GM19455 (cell line): ENCODE data around the gene BACH1.

Experiments used
- ATAC-seq: cut with Tn5 transposase; IDR thresholded peaks from one replicate; pipeline ENCODE4 v1.9.1; 2021; ENCODE audit not compliant: unreplicated experiment

The BACH1 gene

DNA sequence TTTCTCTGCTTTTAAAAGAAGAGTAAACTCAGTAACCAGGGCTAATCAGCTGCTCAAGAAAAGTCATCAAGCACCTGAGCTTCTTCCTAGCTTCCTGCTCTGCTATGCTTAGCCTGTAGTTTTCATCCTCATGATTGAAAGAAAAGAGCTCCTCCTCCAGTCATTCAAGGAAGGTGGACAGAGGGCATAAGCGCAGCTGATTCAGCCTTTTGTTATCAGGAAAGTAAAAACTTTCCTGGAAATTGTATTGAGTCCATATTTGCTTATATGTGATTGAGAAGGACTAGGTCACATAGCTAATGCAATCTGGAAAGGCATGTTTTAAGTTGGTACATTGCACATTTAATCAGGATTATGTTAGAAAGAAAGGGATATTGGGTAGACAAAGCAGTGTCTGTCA is 8.5 kb upstream of the BACH1 start:
- ATAC-seq, result no peak

DNA sequence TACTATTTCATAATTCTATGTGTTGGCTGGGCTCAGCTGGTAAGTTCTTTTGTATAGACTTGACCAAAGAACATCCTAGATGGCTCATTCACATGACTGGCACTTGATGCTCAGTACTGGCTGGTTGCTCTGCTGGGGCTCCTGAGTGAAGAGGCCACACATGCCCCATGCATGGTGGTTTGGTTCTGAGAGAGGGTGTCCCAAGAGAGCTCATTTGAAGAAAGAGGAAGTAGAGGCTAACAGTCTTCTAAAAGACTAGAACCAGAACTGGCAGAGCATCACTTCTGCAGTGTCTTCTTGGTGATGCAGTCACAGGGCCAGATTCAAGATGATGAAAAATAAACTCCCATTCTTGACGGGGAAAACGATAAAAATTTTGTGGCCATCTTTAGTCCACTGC is 5.2 kb upstream of the BACH1 start:
- peak; percentile 57 for ATAC-seq

DNA sequence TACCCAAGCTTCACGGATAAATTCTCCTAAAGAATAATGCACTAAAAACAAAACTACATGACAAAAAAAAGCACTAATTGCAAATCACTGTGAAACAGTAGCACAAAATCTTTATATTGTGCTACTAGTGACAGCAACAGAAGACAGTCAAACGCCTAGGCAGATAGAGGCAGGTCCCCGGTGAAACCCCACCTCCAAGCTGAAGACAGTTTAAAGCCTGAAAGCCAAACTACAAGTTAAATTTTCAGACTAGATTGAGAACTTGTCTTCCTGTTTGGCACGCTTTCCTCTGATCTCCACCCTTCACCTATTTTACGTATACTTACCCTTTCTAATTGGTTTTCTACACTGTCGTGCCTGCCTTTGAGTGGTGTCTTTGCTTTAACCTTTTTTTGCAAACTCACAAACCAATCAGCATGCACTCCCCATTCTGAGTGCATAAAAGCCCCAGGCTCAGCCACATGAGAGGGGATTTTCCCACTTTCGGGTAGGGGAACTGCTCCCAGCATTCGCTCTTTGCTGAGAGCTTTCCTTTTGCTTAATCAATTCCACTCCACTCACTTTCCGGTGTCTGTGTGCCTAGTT is 3.6 kb upstream of the BACH1 start:
- ATAC-seq, result no peak

DNA sequence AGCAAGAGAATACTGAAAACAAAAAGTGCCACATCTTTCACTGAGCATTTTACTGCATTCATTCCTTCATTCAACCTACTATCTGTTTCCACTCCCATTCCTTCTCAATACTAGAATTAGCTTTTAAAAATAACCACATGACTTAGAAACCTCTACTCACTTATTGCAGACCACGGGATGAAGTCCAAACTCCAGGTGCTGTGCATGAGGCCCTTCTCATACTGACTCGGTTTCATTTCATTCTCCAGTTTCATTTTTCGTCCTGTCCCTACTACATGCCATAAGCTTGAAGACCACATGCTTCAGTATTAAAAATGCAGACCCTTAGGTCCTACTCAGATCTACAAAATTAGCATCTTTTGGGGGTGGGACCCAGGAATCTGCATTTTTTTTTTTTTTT is 2.3 kb upstream of the BACH1 start:
- no peak for ATAC-seq

DNA sequence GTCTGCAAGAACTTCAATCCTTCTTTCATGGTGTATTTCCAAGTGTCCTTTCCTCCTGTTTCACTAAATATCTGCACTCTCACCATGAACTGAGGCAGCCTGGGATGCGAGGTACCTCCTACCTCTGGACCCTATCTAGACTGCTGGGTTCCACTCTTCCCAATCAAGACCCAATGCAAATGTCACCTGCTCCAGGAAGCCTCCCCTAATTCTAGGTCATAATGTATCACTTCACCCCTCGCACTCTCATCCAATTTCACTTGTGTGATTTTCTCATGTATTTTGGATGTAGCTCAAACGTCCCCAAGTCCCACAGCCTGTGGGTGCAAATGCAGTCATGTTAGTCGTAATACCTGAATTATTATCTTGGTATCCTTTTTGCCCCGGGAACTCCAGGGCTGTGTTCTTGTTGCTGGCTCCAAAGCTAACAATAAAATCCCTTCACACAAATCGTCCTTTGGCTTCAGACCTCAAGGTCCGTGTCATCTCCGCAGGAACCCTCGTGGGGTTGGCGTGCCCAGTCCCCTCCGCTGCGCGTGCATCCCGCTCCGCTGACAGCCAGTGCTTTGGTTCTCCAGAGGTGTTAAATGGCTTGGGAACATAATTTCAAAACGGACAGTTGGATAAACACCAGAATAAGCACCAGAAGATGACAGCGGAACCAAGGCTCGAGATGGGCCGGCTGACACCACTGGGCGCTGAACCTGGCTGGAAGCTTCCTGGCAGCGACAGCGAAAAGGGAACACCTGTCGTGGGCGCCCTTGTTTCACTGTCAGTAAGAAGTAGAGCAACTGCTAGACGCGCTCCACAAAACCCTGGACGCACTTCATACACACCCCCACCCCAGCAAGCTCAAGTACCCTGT is 1.0 kb upstream of the BACH1 start:
- ATAC-seq, result no peak

DNA sequence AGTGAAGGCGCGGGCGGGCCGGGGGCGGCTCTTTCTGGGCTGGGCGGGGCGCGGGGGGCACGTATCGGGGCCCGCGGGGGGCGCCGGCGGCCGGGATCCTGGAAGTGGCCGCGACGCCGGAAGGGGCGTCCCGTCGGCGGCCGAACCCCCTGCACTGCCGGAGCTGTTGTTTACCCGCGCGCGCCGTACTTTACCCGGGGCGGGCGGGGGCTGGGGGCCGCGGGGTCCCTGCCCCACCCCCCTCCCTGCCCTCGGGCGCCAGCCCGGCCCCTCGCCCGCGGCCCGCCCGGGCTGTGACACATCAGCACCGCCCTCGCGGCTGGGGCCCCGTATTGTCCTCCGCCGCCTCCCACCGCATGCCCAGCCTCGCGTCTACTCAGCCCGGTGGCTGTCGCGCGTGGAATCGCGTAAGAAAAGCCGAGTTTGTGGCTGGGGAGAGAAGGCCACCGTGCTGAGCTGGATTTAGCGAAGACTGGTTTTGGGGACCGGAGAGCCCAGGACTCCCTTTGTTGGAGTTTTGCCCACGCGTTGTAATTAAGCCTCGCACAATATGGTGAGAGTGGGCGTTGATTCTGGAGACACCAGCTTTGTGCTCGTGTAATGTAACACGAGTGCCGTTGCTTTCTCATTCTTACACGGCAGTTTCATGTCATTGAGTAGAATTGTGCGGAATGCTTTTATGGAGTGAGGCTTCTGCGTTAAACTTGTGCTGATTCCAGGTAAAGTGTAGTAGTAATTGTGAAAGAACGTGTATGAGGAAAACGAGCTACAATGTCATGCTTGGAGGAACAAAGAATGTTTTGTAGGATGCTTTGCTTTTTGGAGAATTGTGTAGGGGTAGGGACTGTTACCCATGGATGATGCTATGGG is 559 bp downstream of the BACH1 start:
- ATAC-seq, result peak; percentile 31

DNA sequence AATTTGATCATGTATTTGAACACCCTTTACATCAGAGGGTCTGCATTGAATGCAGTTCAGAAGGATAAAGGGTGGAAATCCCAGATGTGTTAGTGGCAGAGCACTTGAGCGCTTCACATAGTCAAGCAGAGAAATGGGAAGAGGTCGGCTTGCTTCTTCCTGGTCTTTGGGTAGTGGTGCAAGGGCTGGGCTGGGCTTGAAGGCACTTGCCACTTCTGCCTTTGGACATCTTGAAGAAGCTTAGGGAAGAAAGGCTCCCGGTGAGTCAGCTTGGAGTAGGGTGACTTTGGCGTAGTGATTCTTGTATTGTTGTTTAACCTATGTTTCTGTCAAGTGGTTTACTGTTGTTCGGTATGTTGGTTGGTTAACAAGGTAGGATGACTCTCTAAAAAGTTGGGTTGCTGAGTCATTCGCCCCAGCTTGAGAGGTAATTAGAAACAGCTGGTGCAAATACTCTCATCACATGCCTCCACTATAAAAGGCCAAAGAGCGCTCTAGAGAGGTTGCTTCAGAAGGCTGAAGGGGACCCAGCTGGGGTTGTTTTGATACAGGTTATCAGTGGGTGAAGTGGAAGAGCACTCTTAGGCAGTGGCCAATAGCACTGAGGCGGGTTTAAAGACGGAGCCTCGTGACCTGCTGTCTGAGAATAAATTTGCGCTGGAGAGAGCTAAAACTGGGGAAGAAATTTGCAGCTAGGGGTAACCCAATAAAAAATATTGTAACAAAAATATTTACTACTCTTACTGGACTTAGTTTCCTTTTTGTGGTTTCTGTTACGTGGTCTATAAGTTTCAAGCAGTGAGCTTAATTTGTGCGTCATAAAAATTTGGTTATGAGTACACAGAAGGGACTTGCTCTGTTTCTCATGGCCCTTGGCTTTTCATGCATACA is 1.4 kb downstream of the BACH1 start:
- peak; percentile 62 for ATAC-seq

DNA sequence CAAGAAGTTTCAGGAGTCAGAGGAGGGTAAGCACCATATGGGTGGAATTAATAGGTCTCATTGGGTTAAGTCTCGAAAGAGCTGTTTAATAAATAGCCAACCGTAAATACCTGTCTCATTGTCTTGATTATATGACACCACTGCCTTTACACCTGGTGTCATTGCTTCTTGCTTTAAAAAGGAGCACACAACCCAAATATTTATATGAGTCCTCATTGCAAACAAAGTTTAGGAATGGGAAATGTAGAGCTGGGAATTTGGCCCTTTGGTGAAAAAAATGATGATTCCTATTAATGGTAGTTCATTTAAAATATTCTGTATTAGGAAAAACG is 2.1 kb downstream of the BACH1 start:
- ATAC-seq, result no peak

DNA sequence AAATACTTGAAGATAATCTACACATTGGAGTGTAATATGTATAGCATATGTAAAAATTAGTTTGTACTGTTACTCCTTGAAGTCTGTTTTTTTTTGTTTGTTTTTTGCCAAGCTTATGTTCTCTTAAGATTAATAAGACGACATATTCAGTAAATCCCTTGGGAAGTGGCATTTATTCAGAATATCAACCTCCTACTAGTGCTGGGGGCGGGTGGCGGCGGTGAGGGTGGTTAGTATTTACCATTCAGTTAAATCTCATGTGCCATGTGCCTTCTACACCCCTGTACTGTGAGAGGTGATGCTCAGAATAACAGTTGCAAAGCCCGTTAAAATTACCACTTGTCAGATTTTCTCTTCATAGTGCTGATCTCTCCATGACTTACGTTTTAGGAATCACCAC is 3.0 kb downstream of the BACH1 start:
- ATAC-seq, result no peak

DNA sequence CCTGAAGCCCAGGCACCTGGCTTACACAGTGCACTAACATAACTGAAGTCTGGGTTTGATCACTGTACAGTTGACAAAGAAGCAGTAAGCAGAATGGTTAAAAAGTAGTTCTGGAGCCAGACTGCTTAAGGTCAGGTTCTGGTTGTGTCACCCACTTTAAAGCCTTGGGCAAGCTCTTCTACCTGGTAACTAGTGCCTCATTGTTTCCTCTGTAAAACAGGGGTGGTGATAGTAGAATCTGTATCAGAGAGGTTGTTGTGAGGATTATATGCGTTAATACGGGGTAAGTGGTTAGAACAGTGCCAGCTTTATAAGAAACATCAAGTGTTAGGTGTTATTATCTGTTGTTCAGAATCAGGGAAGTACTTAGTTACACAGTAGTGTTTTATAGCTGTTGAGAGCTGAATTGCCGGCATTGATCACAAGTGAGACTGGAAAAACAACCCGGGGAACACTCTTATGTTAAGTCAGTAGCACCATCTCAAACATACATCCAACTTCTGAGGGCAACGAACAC is 3.7 kb downstream of the BACH1 start:
- no peak for ATAC-seq

DNA sequence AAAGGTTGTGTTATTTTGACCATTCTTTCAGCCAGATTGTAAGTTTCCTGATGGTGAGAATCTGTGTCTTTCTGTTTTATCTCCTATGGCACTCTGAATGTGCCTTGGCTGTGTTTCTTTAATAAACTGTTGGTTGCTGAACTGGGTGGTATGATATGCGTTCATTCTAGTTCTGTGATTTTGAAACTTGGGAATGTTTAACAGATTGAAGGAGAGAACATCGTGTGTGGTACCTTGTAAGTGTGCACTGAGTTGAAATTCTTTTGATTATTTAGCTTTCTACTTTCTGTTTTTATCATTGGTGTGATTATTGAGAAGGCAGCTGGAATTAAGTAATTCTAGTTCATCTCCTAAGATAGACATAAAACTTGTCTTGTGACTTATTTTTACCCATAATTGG is 4.6 kb downstream of the BACH1 start:
- no peak for ATAC-seq

DNA sequence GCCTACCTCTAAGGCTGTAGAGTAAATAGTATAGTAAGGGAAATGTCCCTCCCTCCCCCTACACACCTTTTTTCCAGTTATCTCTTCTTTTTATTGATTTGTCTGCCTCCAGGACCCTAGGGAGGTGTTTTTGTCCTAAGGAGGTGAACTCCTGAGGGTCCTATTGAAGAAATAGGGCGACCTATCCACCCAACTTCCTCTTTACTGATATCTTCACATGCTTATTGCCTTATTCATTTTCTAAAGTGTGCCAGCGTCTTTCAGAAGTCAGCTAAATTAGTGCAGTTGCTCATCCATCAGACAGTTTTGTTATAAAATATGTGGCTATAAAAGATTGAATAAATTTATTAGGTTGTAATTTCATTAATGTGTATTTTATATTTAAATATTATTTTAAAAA is 5.9 kb downstream of the BACH1 start:
- no peak for ATAC-seq

DNA sequence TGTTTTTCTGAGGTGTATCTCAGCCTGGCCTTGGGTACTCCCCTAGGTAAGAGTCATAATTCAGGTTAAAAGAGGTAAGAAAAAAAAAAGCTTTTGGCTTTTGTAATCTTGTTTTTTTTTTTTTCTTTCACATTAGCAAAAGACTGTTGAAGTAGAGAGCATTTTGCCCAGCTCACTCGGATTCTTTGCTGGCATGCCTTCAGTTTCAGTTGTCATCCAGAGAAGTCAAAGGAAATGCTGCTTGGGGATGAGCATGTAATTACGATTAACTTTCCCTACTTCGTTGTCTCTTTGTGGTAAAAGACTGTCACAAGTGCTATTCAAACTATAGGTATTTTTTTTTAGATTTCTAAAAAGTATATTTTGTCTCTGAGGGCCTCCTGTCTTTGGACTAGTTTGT is 6.3 kb downstream of the BACH1 start:
- ATAC-seq, result no peak

DNA sequence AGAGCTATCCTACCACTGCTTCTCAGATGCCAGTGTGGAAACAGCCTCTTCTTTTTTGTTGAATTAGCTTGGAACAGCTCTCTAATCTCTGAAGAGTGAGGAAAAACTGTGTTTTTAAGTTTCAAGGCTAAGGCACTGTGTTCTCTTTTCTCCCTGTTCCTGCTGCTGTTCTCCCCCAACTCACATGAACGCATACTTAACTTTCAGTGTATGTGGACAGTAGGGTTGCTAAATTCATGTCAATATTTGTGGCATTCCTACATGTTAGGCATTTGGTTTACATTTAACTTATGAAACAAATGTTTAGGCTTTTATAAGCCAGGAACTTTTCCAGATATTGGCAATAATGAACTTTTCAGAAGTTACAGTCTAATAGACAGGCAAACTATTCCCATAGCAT is 6.8 kb downstream of the BACH1 start:
- ATAC-seq, result no peak

DNA sequence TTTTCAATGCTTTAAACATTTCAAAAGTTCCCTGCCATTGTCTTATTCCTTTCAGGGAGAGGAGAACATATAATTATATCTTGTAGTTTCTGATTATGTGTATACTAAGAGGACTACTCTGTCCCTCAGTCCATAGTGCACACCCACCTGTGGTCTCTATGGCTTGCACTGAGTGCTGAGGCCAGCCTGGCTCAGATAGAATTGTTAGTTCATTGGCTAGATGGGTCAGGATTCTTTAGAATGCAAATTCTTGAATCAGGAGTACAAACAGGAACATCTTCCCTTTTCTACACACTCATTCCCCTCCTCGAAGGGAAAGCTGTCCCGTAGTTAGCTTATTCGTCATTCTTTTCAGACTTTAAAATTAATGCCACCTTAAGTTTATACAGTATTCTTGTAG is 8.2 kb downstream of the BACH1 start:
- ATAC-seq, result no peak

DNA sequence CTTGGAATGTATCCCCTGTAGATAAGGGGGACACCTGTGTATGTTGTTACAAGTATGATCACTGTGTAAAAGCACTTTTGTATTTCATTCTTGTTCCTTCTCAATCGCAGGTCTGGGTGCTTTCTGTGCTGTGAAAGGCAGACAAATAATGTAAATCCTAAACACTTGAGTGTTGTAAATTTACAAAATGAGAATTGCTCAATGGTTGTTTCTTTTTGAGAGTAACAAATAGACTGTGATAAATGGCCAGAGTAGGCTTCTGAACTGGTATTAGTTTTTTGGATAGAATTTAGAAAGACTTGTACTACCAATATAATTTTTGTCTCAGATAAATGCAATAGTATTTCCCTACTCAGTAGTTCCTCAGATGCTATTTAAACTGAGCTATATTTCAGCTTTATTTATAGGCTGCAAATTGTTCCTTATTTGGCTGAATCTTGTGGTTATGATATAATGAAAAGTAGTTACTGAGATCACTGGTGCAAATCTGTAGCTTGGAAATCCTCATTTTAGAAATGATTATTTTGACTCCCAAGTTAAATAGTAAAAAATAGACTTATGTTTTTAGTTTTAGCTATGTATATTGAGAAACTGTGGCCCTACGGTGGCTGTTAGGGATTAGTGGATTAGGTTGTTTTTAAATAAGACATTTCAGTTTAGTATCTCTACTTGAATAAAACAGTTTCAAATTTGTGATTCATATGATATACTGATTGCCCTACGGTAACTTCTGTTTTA is 9.2 kb downstream of the BACH1 start:
- no peak for ATAC-seq

DNA sequence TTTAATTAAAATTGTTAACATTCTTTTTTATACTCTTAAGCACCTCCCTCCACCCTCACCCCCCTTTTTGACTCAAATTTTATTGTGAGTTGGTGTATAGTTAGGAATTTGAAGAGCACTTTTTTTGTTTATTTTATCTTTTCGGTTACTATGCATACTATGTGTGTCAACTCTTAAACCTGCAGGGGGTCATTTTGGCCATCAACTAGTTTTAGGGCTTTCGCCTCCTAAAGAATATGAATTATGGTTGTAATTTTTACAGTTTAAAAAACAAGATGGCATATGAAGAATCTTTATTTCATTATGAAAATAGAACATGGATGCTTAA is 9.7 kb downstream of the BACH1 start:
- ATAC-seq, result no peak

DNA sequence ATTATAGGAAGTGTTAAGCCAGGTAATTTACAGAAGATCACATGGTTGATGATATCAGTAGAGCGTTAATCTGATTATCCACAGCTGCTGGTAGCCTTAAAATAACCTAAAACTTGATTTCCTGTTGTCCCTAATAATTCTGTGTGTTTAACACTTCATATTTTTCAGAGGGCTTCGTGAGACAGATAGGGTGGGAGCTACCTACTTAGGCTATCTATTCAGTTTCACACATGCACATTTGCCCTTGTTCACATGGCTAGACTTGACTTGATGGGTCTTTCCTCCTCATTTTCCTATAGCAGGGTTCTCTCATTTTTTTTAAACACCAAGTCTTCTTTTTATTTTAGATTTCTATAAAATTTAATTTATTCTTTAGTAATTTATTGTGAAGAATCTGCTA is 11.0 kb downstream of the BACH1 start:
- ATAC-seq, result no peak

DNA sequence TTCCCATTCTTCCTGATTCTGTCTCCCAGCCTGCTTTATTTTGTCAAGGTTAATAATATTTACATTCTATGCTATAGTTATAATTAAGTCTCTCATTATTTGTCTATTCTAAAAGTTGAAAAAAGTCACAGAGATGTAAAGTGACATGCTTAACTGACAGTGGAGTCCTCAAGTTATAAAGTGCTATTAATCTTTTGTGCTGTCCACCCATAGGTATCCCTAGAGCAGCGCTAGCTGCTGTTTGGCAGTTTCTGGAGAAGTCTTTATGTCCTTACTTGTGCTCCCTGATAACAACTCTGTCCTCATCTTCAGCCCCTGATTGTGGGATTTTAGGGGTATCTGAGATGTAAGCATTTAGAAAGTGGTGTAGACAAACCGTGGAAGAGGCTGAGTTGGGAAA is 13.1 kb downstream of the BACH1 start:
- ATAC-seq, result no peak

DNA sequence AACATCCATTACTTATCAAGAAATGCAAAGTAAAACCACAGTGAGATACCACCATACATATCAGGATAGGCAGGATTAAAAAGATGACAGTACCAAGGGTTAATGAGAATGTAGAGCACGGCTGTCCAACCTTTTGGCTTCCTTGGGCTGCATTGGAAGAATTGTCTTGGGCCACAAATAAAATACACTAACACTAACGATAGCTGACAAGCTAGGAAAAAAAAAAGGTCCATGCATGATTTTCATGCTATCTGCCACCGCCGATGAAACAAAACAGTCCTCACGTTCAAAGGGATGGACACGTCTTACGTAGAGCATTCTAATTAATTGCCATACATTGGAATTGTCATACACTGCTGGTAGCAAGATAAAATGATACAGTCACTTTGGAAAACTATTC is 14.3 kb downstream of the BACH1 start:
- ATAC-seq, result no peak
